HUES48 (cell line): ENCODE measurements around the gene YPEL4.

Experiments used
- H3K27ac ChIP-seq: one replicate; pipeline ENCODE4 v1.7.0; 2013; ENCODE audit warnings: low read depth, low read length, inconsistent platforms
- H3K27me3 ChIP-seq: 2 replicates; pipeline ENCODE4 v1.6.1; 2013; ENCODE audit warnings: mild to moderate bottlenecking, low read length; ENCODE audit not compliant: control insufficient read depth, insufficient read depth
- H3K36me3 ChIP-seq: 2 replicates; pipeline ENCODE4 v1.6.1; 2013; ENCODE audit warnings: low read length; ENCODE audit not compliant: control insufficient read depth, insufficient read depth
- H3K4me1 ChIP-seq: 2 replicates; pipeline ENCODE4 v1.6.1; 2013; ENCODE audit warnings: mild to moderate bottlenecking, low read length; ENCODE audit not compliant: control insufficient read depth, insufficient read depth
- H3K4me3 ChIP-seq: 2 replicates; pipeline ENCODE4 v1.5.1; 2013; ENCODE audit warnings: mild to moderate bottlenecking, low read depth, low read length
- H3K9ac ChIP-seq: 2 replicates; pipeline ENCODE4 v1.6.1; 2013; ENCODE audit warnings: mild to moderate bottlenecking, low read depth, low read length, moderate library complexity
- H3K9me3 ChIP-seq: 2 replicates; pipeline ENCODE4 v1.6.1; 2013; ENCODE audit warnings: low read length; ENCODE audit not compliant: control insufficient read depth, insufficient read depth

YPEL4 gene

DNA sequence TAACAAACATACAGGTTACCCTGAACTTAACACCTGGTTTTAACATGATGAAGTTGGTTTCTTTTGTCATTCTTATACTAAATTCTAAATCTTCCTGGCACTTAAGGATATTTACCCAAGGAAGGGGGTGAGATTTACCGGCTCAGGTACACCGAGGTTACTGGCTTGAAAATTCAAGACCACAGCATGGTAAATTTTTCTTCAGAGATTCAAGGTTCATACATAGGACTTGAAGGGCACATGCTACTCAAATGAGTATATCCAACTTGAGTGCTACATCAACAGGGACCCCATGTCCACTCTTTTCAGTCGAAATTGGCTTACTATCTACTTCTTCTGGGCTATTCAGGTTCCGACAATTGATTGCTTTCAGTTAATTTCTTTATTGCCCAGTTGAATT lies 39.5 kb downstream of the YPEL4 start:
- peaks cover 45% of the 10 kb centered on the region for H3K36me3 ChIP-seq
- no peak overlapping the region for H3K9ac ChIP-seq
- H3K9me3 ChIP-seq: no peaks in the 10 kb centered on the region
- H3K4me1 ChIP-seq: no peaks in the 10 kb centered on the region; the same call in 1 of the 2 replicates
- no peak overlapping the region for H3K4me3 ChIP-seq
- no peak overlapping the region for H3K27ac ChIP-seq
- H3K27me3 ChIP-seq: no peaks in the 10 kb centered on the region

DNA sequence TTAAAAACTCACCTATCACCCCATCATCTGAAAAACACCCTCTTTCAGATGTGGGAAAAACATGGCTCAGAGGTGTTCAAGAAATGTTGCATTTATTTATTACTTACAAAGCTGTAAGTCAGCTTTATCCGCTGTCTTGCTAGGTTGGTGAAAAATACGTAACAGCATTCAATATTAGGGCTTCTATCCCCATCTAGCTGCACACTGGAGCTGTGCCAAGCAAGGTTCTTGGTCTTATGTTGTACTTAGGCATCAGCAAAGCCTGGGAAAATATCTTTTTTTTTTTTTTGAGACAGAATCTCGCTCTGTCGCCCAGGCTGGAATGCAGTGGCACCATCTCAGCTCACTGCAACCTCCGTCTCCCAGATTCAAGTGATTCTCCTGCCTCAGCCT lies 44.7 kb downstream of the YPEL4 start:
- Histone ChIP-seq H3K36me3 (peaks cover 23% of the 10 kb centered on the region), H3K27ac (no peak overlapping the region), H3K9me3 (no peaks in the 10 kb centered on the region), H3K9ac (no peak overlapping the region), H3K4me1 (no peaks in the 10 kb centered on the region), H3K27me3 (no peaks in the 10 kb centered on the region), H3K4me3 (no peak overlapping the region)

DNA sequence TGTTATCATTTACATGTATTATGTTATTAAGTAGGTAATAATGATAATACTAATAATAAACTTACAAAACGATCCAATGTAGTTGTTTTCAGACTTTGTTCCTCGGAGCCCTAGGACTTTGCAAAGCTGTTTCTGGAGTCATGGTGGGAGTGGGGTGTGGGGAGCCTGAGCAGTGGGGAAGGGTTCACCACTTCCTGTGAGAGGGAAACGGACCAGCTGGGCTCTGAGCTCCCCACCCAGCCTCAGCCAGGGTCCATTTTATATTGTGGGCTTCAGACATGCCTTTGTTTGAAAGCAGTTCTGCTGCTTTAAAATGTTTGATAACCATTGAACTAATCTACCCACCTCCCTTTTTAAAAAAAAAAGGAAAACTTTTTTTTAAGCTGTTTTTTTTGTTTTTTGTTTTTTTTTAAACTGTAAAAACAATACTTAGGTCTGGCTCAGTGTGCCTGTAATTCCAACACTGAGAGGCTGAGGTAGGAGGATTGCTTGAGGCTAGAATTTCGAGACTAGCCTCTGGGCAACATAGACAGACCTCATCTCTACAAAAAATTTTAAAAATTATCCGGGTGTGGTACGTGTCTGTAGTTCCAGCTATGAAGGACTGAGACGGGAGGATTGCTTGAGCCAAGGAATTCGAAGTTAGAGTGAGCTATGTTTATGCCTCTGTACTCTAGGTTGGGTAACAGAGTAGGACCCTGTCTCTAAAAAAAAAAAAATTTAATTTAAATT lies 45.2 kb downstream of the YPEL4 start:
- Histone ChIP-seq H3K4me3 (no peak overlapping the region), H3K27ac (no peak overlapping the region), H3K36me3 (peaks cover 23% of the 10 kb centered on the region), H3K4me1 (peaks cover 1% of the 10 kb centered on the region; the same call in 1 of the 2 replicates), H3K27me3 (no peaks in the 10 kb centered on the region), H3K9ac (no peak overlapping the region), H3K9me3 (no peaks in the 10 kb centered on the region)

DNA sequence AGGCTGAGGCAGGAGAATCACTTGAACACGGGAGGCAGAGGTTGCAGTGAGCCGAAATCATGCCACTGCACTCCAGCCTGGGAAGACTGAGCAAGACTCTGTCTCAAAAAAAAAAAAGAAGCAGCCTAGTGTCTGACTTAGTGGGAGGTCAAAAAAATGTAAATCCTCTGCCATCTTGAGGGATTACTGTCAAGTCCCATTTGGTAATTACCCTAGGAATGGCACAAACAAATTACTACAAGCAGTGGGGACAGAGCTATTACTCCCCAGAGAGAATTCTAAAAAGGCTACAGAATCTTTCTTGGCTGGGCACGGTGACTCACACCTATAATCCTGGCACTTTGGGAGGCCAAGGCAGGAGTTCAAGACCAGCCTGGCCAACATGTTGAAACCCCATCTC lies 48.4 kb downstream of the YPEL4 start:
- no peaks in the 10 kb centered on the region for H3K9me3 ChIP-seq
- no peak overlapping the region for H3K9ac ChIP-seq
- no peak overlapping the region for H3K4me3 ChIP-seq
- H3K36me3 ChIP-seq: peaks cover 11% of the 10 kb centered on the region
- H3K27me3 ChIP-seq: no peaks in the 10 kb centered on the region
- no peak overlapping the region for H3K27ac ChIP-seq
- H3K4me1 ChIP-seq: peaks cover 18% of the 10 kb centered on the region

DNA sequence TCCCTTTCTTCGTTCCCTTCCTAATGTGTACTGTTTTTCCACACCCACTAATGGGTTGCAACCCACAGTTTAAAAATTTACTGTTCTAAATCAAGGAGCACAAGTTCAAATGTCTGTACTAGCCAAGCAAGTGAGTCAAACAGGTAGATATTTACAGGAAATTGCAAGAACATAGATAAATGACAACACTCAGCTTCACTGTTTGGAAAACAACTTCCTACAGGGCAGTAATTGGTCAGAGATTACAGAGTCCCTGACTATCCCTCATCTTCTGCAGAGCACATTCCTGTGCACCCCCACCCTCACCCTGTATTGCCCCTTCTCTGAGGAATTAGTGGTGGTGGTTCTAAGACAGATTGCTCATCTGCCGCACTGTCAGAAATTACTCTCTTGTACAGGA lies 50.3 kb downstream of the YPEL4 start:
- peak overlapping the region; percentile 3 for H3K27ac ChIP-seq
- no peak overlapping the region for H3K4me3 ChIP-seq
- no peaks in the 10 kb centered on the region for H3K9me3 ChIP-seq
- H3K36me3 ChIP-seq: peaks cover 5% of the 10 kb centered on the region; the same call in 1 of the 2 replicates
- H3K9ac ChIP-seq: no peak overlapping the region
- H3K27me3 ChIP-seq: no peaks in the 10 kb centered on the region
- peaks cover 20% of the 10 kb centered on the region for H3K4me1 ChIP-seq

DNA sequence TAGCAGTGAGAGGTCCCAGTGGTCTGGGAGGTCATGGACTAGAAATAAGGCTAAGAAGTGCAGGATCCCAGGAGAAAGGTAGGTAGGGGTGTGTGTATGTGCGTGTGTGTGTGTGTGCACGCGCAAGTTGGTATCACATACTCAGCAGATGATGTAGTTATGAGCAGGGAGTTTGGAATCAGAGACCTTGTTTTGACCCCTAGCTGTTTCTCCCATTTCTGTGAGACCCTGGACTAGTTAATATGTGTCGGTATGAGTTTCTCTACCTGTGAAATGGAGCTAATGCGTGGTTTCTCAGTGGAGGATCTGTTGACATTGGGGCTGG lies 50.9 kb downstream of the YPEL4 start:
- H3K9me3 ChIP-seq: no peaks in the 10 kb centered on the region
- H3K27me3 ChIP-seq: no peaks in the 10 kb centered on the region
- H3K27ac ChIP-seq: peak overlapping the region; percentile 78
- peaks cover 20% of the 10 kb centered on the region for H3K4me1 ChIP-seq
- peaks cover 5% of the 10 kb centered on the region; the same call in 1 of the 2 replicates for H3K36me3 ChIP-seq
- no peak overlapping the region for H3K9ac ChIP-seq
- peak overlapping the region; percentile 61 for H3K4me3 ChIP-seq

DNA sequence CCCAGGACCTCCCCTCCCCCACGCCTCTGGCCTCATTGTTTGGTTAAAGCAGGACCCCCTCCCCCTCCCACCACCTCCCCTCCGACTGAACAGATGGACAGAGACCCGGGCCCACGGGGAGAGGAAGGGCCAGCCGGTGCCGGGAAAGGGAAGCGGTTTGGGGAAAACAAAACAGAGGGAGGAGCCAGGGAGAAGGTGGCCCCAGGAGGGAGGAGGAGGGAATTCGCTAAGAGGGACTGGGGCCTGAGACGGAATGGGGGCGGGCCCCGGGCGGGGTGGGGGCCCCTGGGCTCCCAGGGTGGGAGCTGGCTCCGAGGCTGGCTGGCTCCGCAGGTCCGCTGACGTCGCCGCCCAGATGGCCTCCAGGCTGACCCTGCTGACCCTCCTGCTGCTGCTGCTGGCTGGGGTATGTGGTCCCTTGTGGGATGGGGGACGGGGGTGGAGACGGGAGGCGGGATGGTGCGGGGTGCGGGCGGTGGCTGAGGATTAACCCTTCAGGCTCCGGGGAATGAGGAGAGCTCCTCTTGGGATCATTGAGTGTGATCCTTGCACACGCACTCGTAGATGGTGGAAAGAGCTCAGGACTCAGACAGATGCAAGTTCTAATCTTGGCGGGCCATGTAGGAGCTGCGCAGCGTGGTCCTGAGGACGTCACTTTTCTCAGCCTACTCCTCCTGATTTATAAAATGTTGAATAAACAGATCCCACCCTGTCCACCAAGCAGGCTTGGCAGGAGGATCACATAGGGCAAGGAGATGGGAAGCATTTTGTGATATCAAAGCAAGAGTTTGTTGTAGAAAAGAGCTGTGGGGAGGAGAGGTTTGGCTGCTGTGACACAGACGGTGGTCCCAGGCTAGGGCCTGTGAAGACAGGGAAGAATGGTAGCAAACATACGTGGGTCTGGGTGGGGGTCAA lies 51.5 kb downstream of the YPEL4 start:
- Histone ChIP-seq H3K9me3 (no peaks in the 10 kb centered on the region), H3K27me3 (no peaks in the 10 kb centered on the region), H3K4me1 (peaks cover 20% of the 10 kb centered on the region), H3K36me3 (peaks cover 5% of the 10 kb centered on the region; the same call in 1 of the 2 replicates), H3K4me3 (peak overlapping the region; percentile 61), H3K27ac (peak overlapping the region; percentile 78), H3K9ac (no peak overlapping the region)

DNA sequence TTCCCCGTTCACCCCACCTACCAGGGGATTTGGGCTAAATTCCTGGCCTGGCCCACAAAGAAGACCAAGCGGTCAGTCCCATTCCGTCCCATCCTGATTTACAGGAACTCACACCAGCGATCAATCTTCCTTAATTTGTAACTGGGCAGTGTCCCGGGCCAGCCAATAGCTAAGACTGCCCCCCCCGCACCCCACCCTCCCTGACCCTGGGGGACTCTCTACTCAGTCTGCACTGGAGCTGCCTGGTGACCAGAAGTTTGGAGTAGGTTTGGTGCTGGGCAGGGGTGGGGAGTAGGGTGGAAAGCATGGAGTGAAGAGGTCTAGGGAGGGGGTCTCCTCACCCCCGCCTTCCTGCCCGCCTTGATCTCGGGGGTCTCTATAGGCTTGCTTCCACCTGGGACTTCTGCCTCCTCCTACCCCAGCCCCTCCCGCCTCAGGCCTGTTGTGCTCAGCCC lies 52.2 kb downstream of the YPEL4 start, which contains the start of gene SERPING1:
Gene SERPING1, plus strand, starts transcription at position 225 of the 455 bp plus-strand sequence. CDS start 586 bp downstream, outside the sequence.
- H3K9me3 ChIP-seq: no peaks in the 10 kb centered on the region
- peak within 1 kb of the TSS; percentile 78 for H3K27ac ChIP-seq
- H3K27me3 ChIP-seq: no peaks in the 10 kb centered on the region
- peak within 1 kb of the TSS; percentile 44 for H3K9ac ChIP-seq
- peaks cover 20% of the 10 kb centered on the region for H3K4me1 ChIP-seq
- peaks cover 5% of the 10 kb centered on the region; the same call in 1 of the 2 replicates for H3K36me3 ChIP-seq
- peak within 1 kb of the TSS; percentile 61 for H3K4me3 ChIP-seq

DNA sequence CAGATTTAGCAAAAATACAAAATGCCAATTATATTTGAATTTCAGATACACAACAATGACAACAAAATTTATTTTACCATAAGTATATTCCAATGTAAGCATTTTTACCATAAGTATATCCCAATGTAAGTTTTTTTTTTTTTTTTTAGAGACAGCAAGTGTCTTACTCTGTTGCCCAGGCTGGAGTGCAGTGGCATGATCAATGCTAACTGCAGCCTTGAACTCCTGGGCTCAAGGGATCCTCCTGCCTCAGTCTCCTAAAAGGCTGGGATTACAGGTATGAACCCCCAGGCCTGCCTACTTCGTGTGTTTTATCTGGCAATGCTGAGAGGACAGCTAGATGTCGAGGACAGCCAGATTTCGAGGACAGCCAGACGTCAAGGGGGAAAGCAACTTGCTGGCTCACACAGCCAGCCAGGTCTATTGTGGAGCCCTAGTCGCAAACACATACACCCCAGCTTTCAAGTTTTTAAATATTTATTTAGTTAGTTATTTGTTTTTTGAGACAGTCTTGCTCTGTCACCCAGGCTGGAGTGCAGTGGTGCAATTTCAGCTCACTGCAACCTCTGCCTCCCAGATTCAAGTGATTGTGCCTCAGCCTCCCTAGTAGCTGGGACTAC lies 53.3 kb downstream of the YPEL4 start:
- Histone ChIP-seq H3K9ac (no peak overlapping the region), H3K4me1 (peaks cover 20% of the 10 kb centered on the region), H3K4me3 (no peak overlapping the region), H3K36me3 (peaks cover 5% of the 10 kb centered on the region; the same call in 1 of the 2 replicates), H3K9me3 (no peaks in the 10 kb centered on the region), H3K27me3 (no peaks in the 10 kb centered on the region), H3K27ac (no peak overlapping the region)
